IMR-90 (cell line): Measurements from ENCODE around the gene CHPT1.

Source experiments
- CTCF ChIP-seq: conservative IDR thresholded peaks from 2 replicates; pipeline ENCODE4 v1.5.1; 2012; ENCODE audit warnings: mild to moderate bottlenecking, low read depth, low read length, improper control_type of control experiment
- MAZ ChIP-seq: IDR thresholded peaks from 2 replicates; pipeline ENCODE4 v1.6.1; 2012; ENCODE audit warnings: low read depth, mild to moderate bottlenecking, low read length, improper control_type of control experiment, moderate library complexity, borderline replicate concordance

GRCh38 chr12:101719566-101719965, 22.1 kb downstream of the CHPT1 start:
- TF ChIP-seq MAZ (no peak), CTCF (no peak)
